OCI-LY3 (cell line): ENCODE results near the gene ABTB2.

Experiments
- CTCF ChIP-seq: fragments of 200-600, 300-600 bp; sonication (generic); IDR thresholded peaks from 2 replicates; pipeline ENCODE4 v1.5.1; 2014; ENCODE audit warnings: antibody characterized with exemption, low read length, low read depth
- EZH2phosphoT487 ChIP-seq: fragments of 200-600 bp; shearing (Covaris generic); IDR thresholded peaks from 2 replicates; pipeline ENCODE4 v1.6.1; 2018; ENCODE audit warnings: antibody characterized with exemption, mixed run types, low read depth

GRCh38 chr11:34178209-34178821 is 179.5 kb downstream of the ABTB2 start:
- TF ChIP-seq CTCF (no peak), EZH2phosphoT487 (no peak)
